COLO668 (cell line): ENCODE results near the gene PHACTR3.

Experiments
- DNase-seq: peaks from one replicate; lab custom pipeline; 2025; ENCODE audit not compliant: unreplicated experiment; lab: John Stamatoyannopoulos, UW

Gene PHACTR3

GRCh38 chr20:59690101-59690500, 85.8 kb downstream of the PHACTR3 start:
- DNase-seq = no peak

GRCh38 chr20:59690976-59691375, 86.6 kb downstream of the PHACTR3 start:
- DNase-seq = no peak

GRCh38 chr20:59692139-59692538, 87.8 kb downstream of the PHACTR3 start:
- no peak for DNase-seq

GRCh38 chr20:59693587-59693986, 89.2 kb downstream of the PHACTR3 start:
- no peak for DNase-seq

GRCh38 chr20:59696476-59696875, 92.1 kb downstream of the PHACTR3 start:
- DNase-seq = no peak

- DNase-seq = no peak
These were observed 92.7 kb downstream of the PHACTR3 start for GRCh38 chr20:59697068-59697467.

- no peak for DNase-seq
These were observed 94.3 kb downstream of the PHACTR3 start for GRCh38 chr20:59698598-59698997.

GRCh38 chr20:59701236-59701635, 96.9 kb downstream of the PHACTR3 start:
- no peak for DNase-seq

- DNase-seq = no peak
These were observed 98.7 kb downstream of the PHACTR3 start for GRCh38 chr20:59703046-59703445.

GRCh38 chr20:59705651-59706399, 101.5 kb downstream of the PHACTR3 start:
- no peak for DNase-seq

- no peak for DNase-seq
These were observed 102.0 kb downstream of the PHACTR3 start for GRCh38 chr20:59706400-59706693.

- no peak for DNase-seq
These were observed 104.0 kb downstream of the PHACTR3 start for GRCh38 chr20:59708326-59708725.

GRCh38 chr20:59709636-59710035, 105.3 kb downstream of the PHACTR3 start:
- no peak for DNase-seq

- no peak for DNase-seq
These were observed 113.7 kb downstream of the PHACTR3 start for GRCh38 chr20:59718071-59718470.

GRCh38 chr20:59718751-59719150, 114.4 kb downstream of the PHACTR3 start:
- DNase-seq = no peak

- no peak for DNase-seq
These were observed 115.7 kb downstream of the PHACTR3 start for GRCh38 chr20:59720013-59720412.

- DNase-seq = no peak
These were observed 117.0 kb downstream of the PHACTR3 start for GRCh38 chr20:59721386-59721785.

- no peak for DNase-seq
These were observed 118.8 kb downstream of the PHACTR3 start for GRCh38 chr20:59723108-59723500.

GRCh38 chr20:59723607-59724456, 119.5 kb downstream of the PHACTR3 start:
- no peak for DNase-seq

GRCh38 chr20:59724457-59725366, 120.4 kb downstream of the PHACTR3 start:
- DNase-seq = no peak

- no peak for DNase-seq
These were observed 121.3 kb downstream of the PHACTR3 start for GRCh38 chr20:59725476-59726280.
